HCT116 (cell line): ENCODE data around the gene UQCC5. TPM values are rescaled to one million over a fixed set of nuclear protein-coding genes. Genes with fewer than 3 reads are reported as not detected.

Source experiments
- ATAC-seq: fragments of 200-7000 bp; cut with Tn5 transposase; 2 replicates; pipeline ENCODE4 v1.9.1; 2020; ENCODE audit warnings: mild to moderate bottlenecking, moderate library complexity
- BruUV-seq: library from RNA; stranded (reverse); fragments of 400-500 nt; replicated peaks from 2 replicates; lab custom pipeline; 2021; lab: Mats Ljungman, UMichigan
- CTCF ChIA-PET: fragments of 300-600 bp; sonication (Branson Sonifier 250); formaldehyde crosslinking; loops from one replicate; lab custom pipeline; 2021; ENCODE audit warnings: antibody characterized with exemption; lab: Charles Lee
- POLR2A ChIA-PET: fragments of 300-600, 350-600 bp; sonication (Branson Sonifier 250); formaldehyde crosslinking; loops from one replicate; lab custom pipeline; 2021; ENCODE audit warnings: antibody characterized with exemption; lab: Charles Lee
- RAD21 ChIA-PET, 2 experiments: fragments of 300-600 bp; sonication (Branson Sonifier 250); formaldehyde crosslinking; loops; one replicate each; lab custom pipeline; 2023; ENCODE audit warnings: low total read pairs in 2 of 2; ENCODE audit not compliant: uncharacterized antibody in 2 of 2, unreplicated experiment in 2 of 2, low non-redundant PET in 1 of 2; lab: Charles Lee
- DNase-seq: peaks from one replicate; pipeline ENCODE4 v3.0.0-alpha.2; 2010; ENCODE audit warnings: low read depth, low spot score
- H2AFZ ChIP-seq: fragments of 200-600 bp; shearing (Covaris generic), sonication (generic); 2 replicates; pipeline ENCODE4 v1.6.1; 2017; ENCODE audit warnings: low read depth, mixed run types, mixed read lengths, antibody characterized with exemption, low read length; ENCODE audit not compliant: poor library complexity, severe bottlenecking
- H3K27ac ChIP-seq: 2 replicates; pipeline ENCODE4 v1.5.1; 2012; ENCODE audit warnings: low read depth, low read length
- H3K27me3 ChIP-seq: fragments of 200-600 bp; sonication (generic); 2 replicates; pipeline ENCODE4 v1.6.1; 2016; ENCODE audit warnings: mixed run types, low read length, mixed read lengths; ENCODE audit not compliant: insufficient read depth
- H3K36me3 ChIP-seq, 2 experiments: fragments of 200-500 bp in 1 of 2; fragments of 200-600 bp in 1 of 2; sonication (Bioruptor generic) in 1 of 2; sonication (generic) in 1 of 2; 2 replicates each; pipeline versions ENCODE4 v1.5.1 to v1.6.1; 2014 to 2016; ENCODE audit warnings: low read length in 2 of 2, inconsistent platforms in 1 of 2, mixed read lengths in 1 of 2, mixed run types in 1 of 2; ENCODE audit not compliant: insufficient read depth in 2 of 2, control insufficient read depth in 1 of 2
- H3K4me1 ChIP-seq, 2 experiments: fragments of 200-600 bp in 1 of 2; sonication (generic) in 1 of 2; 2 replicates each; pipeline versions ENCODE4 v1.5.1 to v1.6.1; 2012 to 2017; ENCODE audit warnings: low read length in 2 of 2, inconsistent platforms in 1 of 2, mild to moderate bottlenecking in 1 of 2, mixed read lengths in 1 of 2, mixed run types in 1 of 2, moderate library complexity in 1 of 2; ENCODE audit not compliant: insufficient read depth in 2 of 2, control insufficient read depth in 1 of 2
- H3K4me2 ChIP-seq: fragments of 200-600 bp; sonication (generic); 2 replicates; pipeline ENCODE4 v1.6.1; 2017; ENCODE audit warnings: mixed run types, low read length, mixed read lengths
- H3K4me3 ChIP-seq, 2 experiments: fragments of 200-600 bp in 1 of 2; sonication (generic) in 1 of 2; replicated peaks in 1 of 2; 2 replicates each; pipeline ENCODE4 v1.5.1; 2011 to 2016; ENCODE audit warnings: low read length in 2 of 2, control low read depth in 1 of 2, low read depth in 1 of 2, mild to moderate bottlenecking in 1 of 2, mixed read lengths in 1 of 2, mixed run types in 1 of 2
- H3K79me2 ChIP-seq: fragments of 200-600 bp; sonication (generic); 2 replicates; pipeline ENCODE4 v1.6.1; 2017; ENCODE audit warnings: mild to moderate bottlenecking, mixed run types, low read length, moderate library complexity, mixed read lengths; ENCODE audit not compliant: insufficient read depth
- H3K9ac ChIP-seq: fragments of 200-600 bp; sonication (generic); 2 replicates; pipeline ENCODE4 v1.6.1; 2016; ENCODE audit warnings: low read length, mixed read lengths
- H3K9me2 ChIP-seq: fragments of 200-600 bp; sonication (generic), shearing (Covaris generic); 2 replicates; pipeline ENCODE4 v1.6.1; 2017; ENCODE audit warnings: mixed run types, mild to moderate bottlenecking, moderate library complexity; ENCODE audit not compliant: insufficient read depth
- H3K9me3 ChIP-seq, 2 experiments: fragments of 200-500 bp in 1 of 2; fragments of 200-600 bp in 1 of 2; sonication (Bioruptor generic) in 1 of 2; sonication (generic) in 1 of 2; 2 replicates each; pipeline ENCODE4 v1.6.1; 2014 to 2017; ENCODE audit warnings: low read length in 2 of 2, mixed read lengths in 2 of 2, inconsistent platforms in 1 of 2, low read depth in 1 of 2, mild to moderate bottlenecking in 1 of 2, mixed run types in 1 of 2, moderate library complexity in 1 of 2; ENCODE audit not compliant: control insufficient read depth in 1 of 2, insufficient read depth in 1 of 2
- H4K20me1 ChIP-seq: fragments of 200-600 bp; sonication (generic), shearing (Covaris generic); 2 replicates; pipeline ENCODE4 v1.6.1; 2017; ENCODE audit warnings: mixed run types, mild to moderate bottlenecking, moderate library complexity; ENCODE audit not compliant: insufficient read depth
- ATF3 ChIP-seq: IDR thresholded peaks from 2 replicates; pipeline ENCODE4 v1.6.1; 2012
- CBX3 ChIP-seq: IDR thresholded peaks from 2 replicates; pipeline ENCODE4 v1.6.1; 2012; ENCODE audit warnings: low read depth
- ELF1 ChIP-seq: IDR thresholded peaks from 2 replicates; pipeline ENCODE4 v1.6.1; 2012; ENCODE audit warnings: low read depth, borderline replicate concordance
- EZH2 ChIP-seq: fragments of 200-600 bp; sonication (generic); IDR thresholded peaks from 2 replicates; pipeline ENCODE4 v1.6.1; 2017; ENCODE audit warnings: antibody characterized with exemption, mixed run types
- EZH2phosphoT487 ChIP-seq: fragments of 200-600 bp; IDR thresholded peaks from 2 replicates; pipeline ENCODE4 v1.6.1; 2018; ENCODE audit warnings: antibody characterized with exemption, borderline replicate concordance
- JUND ChIP-seq: IDR thresholded peaks from 2 replicates; pipeline ENCODE4 v1.6.1; 2012
- MAX ChIP-seq: IDR thresholded peaks from 2 replicates; pipeline ENCODE4 v1.6.1; 2012
- POLR2A ChIP-seq: IDR thresholded peaks from 2 replicates; pipeline ENCODE4 v1.7.0; 2011; ENCODE audit warnings: borderline replicate concordance; ENCODE audit not compliant: insufficient read depth, insufficient read length; ENCODE audit errors: extremely low read depth
- POLR2AphosphoS5 ChIP-seq: IDR thresholded peaks from 2 replicates; pipeline ENCODE4 v1.6.1; 2011; ENCODE audit warnings: mild to moderate bottlenecking, low read depth, low read length, moderate library complexity
- REST ChIP-seq: IDR thresholded peaks from 2 replicates; pipeline ENCODE4 v1.6.1; 2012; ENCODE audit warnings: low read depth
- SIN3A ChIP-seq: IDR thresholded peaks from 2 replicates; pipeline ENCODE4 v1.6.1; 2012; ENCODE audit warnings: low read depth
- SP1 ChIP-seq: IDR thresholded peaks from 2 replicates; pipeline ENCODE4 v1.6.1; 2012; ENCODE audit warnings: low read depth
- SRF ChIP-seq: IDR thresholded peaks from 2 replicates; pipeline ENCODE4 v1.6.1; 2012; ENCODE audit warnings: low read depth
- TCF7L2 ChIP-seq: IDR thresholded peaks from 2 replicates; pipeline ENCODE4 v1.7.0; 2011; ENCODE audit warnings: borderline replicate concordance, inconsistent platforms; ENCODE audit not compliant: insufficient read depth, insufficient read length; ENCODE audit errors: extremely low read depth
- intact Hi-C: fragments of 100-400 bp; cut with micrococcal nuclease; formaldehyde crosslinking; loops from 2 replicates; pipeline ENCODE4 v1.10.0; 2022
- total RNA-seq: library from RNA; stranded (reverse); gene quantifications from one replicate; pipeline ENCODE4 v1.2.1, GENCODE V29; 2021; ENCODE audit not compliant: unreplicated experiment

UQCC5 gene
- total RNA-seq, 1 experiment from 2014 or later: 14.1 TPM

- no peak for TF ChIP-seq REST
- TF ChIP-seq, all 23 proteins: peak for 0
Observed at GRCh38 chr3:52527039-52527731, 9.2 kb upstream of the UQCC5 start (continued).

GRCh38 chr3:52527732-52528585 lies 8.4 kb upstream of the UQCC5 start:
- Histone ChIP-seq H2AFZ (no peak overlapping the region), H3K4me3 (no peak overlapping the region), H4K20me1 (no peaks in the 10 kb centered on the region), H3K9ac (no peak overlapping the region), H3K79me2 (peaks cover 26% of the 10 kb centered on the region), H3K27ac (no peak overlapping the region), H3K27me3 (no peaks in the 10 kb centered on the region), H3K4me2 (no peak overlapping the region), H3K9me3 (no peaks in the 10 kb centered on the region), H3K9me2 (no peaks in the 10 kb centered on the region), H3K36me3 (peaks cover 11 to 17% of the 10 kb centered on the region in 2 experiments), H3K4me1 (peaks cover 7 to 18% of the 10 kb centered on the region in 2 experiments; a peak in 3 of 4 replicates)
- ATAC-seq (no peak), DNase-seq (no peak)
- RAD21 ChIA-PET: no interaction called here
- CTCF ChIA-PET: no interaction called here
- POLR2A ChIA-PET: interaction anchor here (2.7 kb wide), 1 partner anchor 8 kb away, joined by 13 read pairs; the partner anchor contains the start of gene UQCC5
- no TSS peak for BruUV-seq
- TF ChIP-seq ATF3: no peak
- no peak for TF ChIP-seq SIN3A
- TF ChIP-seq POLR2AphosphoS5: no peak
- no peak for TF ChIP-seq ELF1
- TF ChIP-seq SP1: no peak
- no peak for TF ChIP-seq EZH2
- TF ChIP-seq TCF7L2: no peak
- no peak for TF ChIP-seq JUND
- no peak for TF ChIP-seq CBX3
- no peak for TF ChIP-seq EZH2phosphoT487
- TF ChIP-seq SRF: no peak
- TF ChIP-seq MAX: no peak
- TF ChIP-seq POLR2A: no peak
- no peak for TF ChIP-seq REST
- intact Hi-C loops: no loop called here
